SK-N-SH (cell line): ENCODE results near the gene NEURL2. TPM values are rescaled to one million over a fixed set of nuclear protein-coding genes. Genes with fewer than 3 reads are reported as not detected.

Experiments
- CTCF ChIA-PET: fragments of 300-600, 350-600 bp; formaldehyde crosslinking; extraction: SDS; loops from one replicate; lab custom pipeline; 2021; lab: Yijun Ruan, JAX
- POLR2A ChIA-PET: fragments of 350-600 bp; sonication (Branson Sonifier 250); formaldehyde crosslinking; extraction: SDS; loops from one replicate; lab custom pipeline; 2020; ENCODE audit warnings: antibody characterized with exemption, inconsistent platforms; lab: Yijun Ruan, JAX
- DNase-seq: peaks from one replicate; pipeline ENCODE4 v3.0.0; 2012
- H2AFZ ChIP-seq: fragments of 200-600 bp; sonication (generic); 2 replicates; pipeline ENCODE4 v1.8.1; 2016; ENCODE audit warnings: antibody characterized with exemption, mild to moderate bottlenecking, low read depth
- H3F3A ChIP-seq: fragments of 200-600 bp; sonication (generic); replicated peaks from 2 replicates; pipeline ENCODE3; 2016; ENCODE audit warnings: antibody characterized with exemption, mild to moderate bottlenecking; ENCODE audit not compliant: insufficient read depth
- H3K27ac ChIP-seq, 2 experiments: fragments of 200-500 bp in 1 of 2; fragments of 200-600 bp in 1 of 2; sonication (Bioruptor generic) in 1 of 2; sonication (generic), shearing (Covaris generic) in 1 of 2; 2 replicates each; pipeline versions ENCODE4 v1.5.1 to v1.6.1; 2014 to 2016; ENCODE audit warnings: low read depth in 2 of 2, inconsistent platforms in 1 of 2, low read length in 1 of 2, mild to moderate bottlenecking in 1 of 2, mixed read lengths in 1 of 2
- H3K27me3 ChIP-seq: fragments of 200-600 bp; sonication (generic), shearing (Covaris generic); 2 replicates; pipeline ENCODE4 v1.6.1; 2016; ENCODE audit warnings: mixed run types; ENCODE audit not compliant: insufficient read depth
- H3K36me3 ChIP-seq, 2 experiments: fragments of 200-500 bp in 1 of 2; fragments of 200-600 bp in 1 of 2; sonication (Bioruptor generic) in 1 of 2; sonication (generic) in 1 of 2; replicated peaks in 1 of 2; 2 replicates each; pipeline versions ENCODE3 to v1.5.1; 2014 to 2016; ENCODE audit warnings: low read length in 1 of 2, mild to moderate bottlenecking in 1 of 2; ENCODE audit not compliant: insufficient read depth in 2 of 2, control insufficient read depth in 1 of 2
- H3K4me1 ChIP-seq, 2 experiments: fragments of 200-500 bp in 1 of 2; fragments of 200-600 bp in 1 of 2; sonication (Bioruptor generic) in 1 of 2; sonication (generic), shearing (Covaris generic) in 1 of 2; 2 replicates each; pipeline versions ENCODE4 v1.5.1 to v1.6.1; 2014 to 2016; ENCODE audit warnings: low read depth in 1 of 2, low read length in 1 of 2, mixed run types in 1 of 2; ENCODE audit not compliant: insufficient read depth in 2 of 2, control insufficient read depth in 1 of 2
- H3K4me2 ChIP-seq: fragments of 200-600 bp; sonication (generic), shearing (Covaris generic); 2 replicates; pipeline ENCODE4 v1.6.1; 2017; ENCODE audit warnings: mixed run types
- H3K4me3 ChIP-seq, 2 experiments: fragments of 200-500 bp in 1 of 2; fragments of 200-600 bp in 1 of 2; sonication (Bioruptor generic) in 1 of 2; sonication (generic), shearing (Covaris generic) in 1 of 2; 2 replicates each; pipeline versions ENCODE4 v1.5.1 to v1.8.1; 2014 to 2016; ENCODE audit warnings: low read depth in 2 of 2, inconsistent platforms in 1 of 2, low read length in 1 of 2, mild to moderate bottlenecking in 1 of 2, mixed read lengths in 1 of 2, moderate library complexity in 1 of 2
- H3K79me2 ChIP-seq: fragments of 200-600 bp; sonication (generic); 2 replicates; pipeline ENCODE4 v1.8.1; 2017; ENCODE audit warnings: mild to moderate bottlenecking; ENCODE audit not compliant: insufficient read depth
- H3K9ac ChIP-seq: fragments of 200-600 bp; sonication (generic); 2 replicates; pipeline ENCODE4 v1.6.1; 2017; ENCODE audit warnings: mixed run types
- H3K9me2 ChIP-seq: fragments of 200-600 bp; sonication (generic); 2 replicates; pipeline ENCODE4 v1.6.1; 2017; ENCODE audit warnings: mixed run types
- H3K9me3 ChIP-seq: fragments of 200-600 bp; sonication (generic); 2 replicates; pipeline ENCODE4 v1.6.1; 2017; ENCODE audit warnings: mixed run types, mild to moderate bottlenecking, moderate library complexity
- H4K20me1 ChIP-seq: fragments of 200-600 bp; sonication (generic); 2 replicates; pipeline ENCODE4 v1.6.1; 2017; ENCODE audit warnings: mild to moderate bottlenecking, mixed run types; ENCODE audit not compliant: insufficient read depth
- EZH2phosphoT487 ChIP-seq: fragments of 200-600 bp; sonication (generic); IDR thresholded peaks from 2 replicates; pipeline ENCODE4 v1.6.1; 2017; ENCODE audit warnings: low read depth, mixed run types, mild to moderate bottlenecking, antibody characterized with exemption, moderate library complexity, borderline replicate concordance
- FOXJ3 ChIP-seq: sonication (generic); formaldehyde crosslinking; IDR thresholded peaks from 2 replicates; pipeline ENCODE4 v1.5.1; 2020; ENCODE audit warnings: mild to moderate bottlenecking, missing genetic modification reagents
- FOXM1 ChIP-seq: IDR thresholded peaks from 2 replicates; pipeline ENCODE4 v1.4.0; 2012; ENCODE audit warnings: low read depth, mild to moderate bottlenecking
- JUND ChIP-seq: IDR thresholded peaks from 2 replicates; pipeline ENCODE4 v1.4.0; 2012
- MXI1 ChIP-seq: IDR thresholded peaks from 2 replicates; pipeline ENCODE4 v1.6.1; 2012; ENCODE audit warnings: mild to moderate bottlenecking, low read depth, low read length, improper control_type of control experiment
- NFIC ChIP-seq: IDR thresholded peaks from 2 replicates; pipeline ENCODE4 v1.4.0; 2012; ENCODE audit warnings: borderline replicate concordance
- NRF1 ChIP-seq: IDR thresholded peaks from 2 replicates; pipeline ENCODE4 v1.6.1; 2012; ENCODE audit warnings: low read depth, mild to moderate bottlenecking, low read length
- POLR2AphosphoS5 ChIP-seq: IDR thresholded peaks from 2 replicates; pipeline ENCODE4 v1.6.1; 2012; ENCODE audit warnings: low read depth, low read length
- RAD21 ChIP-seq: IDR thresholded peaks from 2 replicates; pipeline ENCODE4 v1.6.1; 2012; ENCODE audit warnings: mild to moderate bottlenecking, low read length
- RCOR1 ChIP-seq: fragments of 150-350 bp; IDR thresholded peaks from 2 replicates; pipeline ENCODE4 v1.6.1; 2017; ENCODE audit warnings: antibody characterized with exemption, low read length
- RFX5 ChIP-seq: IDR thresholded peaks from 2 replicates; pipeline ENCODE4 v1.6.1; 2012; ENCODE audit warnings: mild to moderate bottlenecking, improper control_type of control experiment, low read length
- RXRA ChIP-seq: IDR thresholded peaks from 2 replicates; pipeline ENCODE4 v1.4.0; 2012; ENCODE audit warnings: low read depth, mild to moderate bottlenecking, borderline replicate concordance
- SIN3A ChIP-seq: IDR thresholded peaks from 2 replicates; pipeline ENCODE4 v1.6.1; 2012; ENCODE audit warnings: low read depth, mild to moderate bottlenecking, low read length, moderate library complexity, borderline replicate concordance
- SMC3 ChIP-seq: IDR thresholded peaks from 2 replicates; pipeline ENCODE4 v1.6.1; 2012; ENCODE audit warnings: low read depth, low read length, improper control_type of control experiment
- TAF1 ChIP-seq: IDR thresholded peaks from 2 replicates; pipeline ENCODE4 v1.6.1; 2012; ENCODE audit warnings: low read depth, mild to moderate bottlenecking, low read length, moderate library complexity, borderline replicate concordance
- TEAD4 ChIP-seq: IDR thresholded peaks from 2 replicates; pipeline ENCODE4 v1.4.0; 2012; ENCODE audit warnings: mild to moderate bottlenecking, borderline replicate concordance; ENCODE audit not compliant: insufficient read depth
- YY1 ChIP-seq: IDR thresholded peaks from 2 replicates; pipeline ENCODE4 v1.4.0; 2012; ENCODE audit warnings: low read depth, mild to moderate bottlenecking
- WGBS: methylation state at CpG from one replicate; pipeline ENCODE4 v1.1.6; 2017; ENCODE audit warnings: low lambda C conversion rate; 5-methylcytosine and 5-hydroxymethylcytosine counted together
- polyA plus RNA-seq, 3 experiments: library from polyadenylated mRNA; depleted of rRNA; stranded (reverse); fragments of >200 nt; gene quantifications; 2 replicates each; pipeline ENCODE4 v1.2.3, GENCODE V29; 2012
- TF ChIP-seq, protein P1 (sequence below): IDR thresholded peaks from 2 replicates; pipeline ENCODE4 v1.4.0; 2012; ENCODE audit warnings: low read depth, borderline replicate concordance
- TF ChIP-seq, protein P2 (sequence below): IDR thresholded peaks from 2 replicates; pipeline ENCODE4 v1.6.1; 2012; ENCODE audit warnings: mild to moderate bottlenecking, low read depth, low read length, moderate library complexity
- TF ChIP-seq, protein P3 (sequence below): fragments of 150-350 bp; IDR thresholded peaks from 2 replicates; pipeline ENCODE4 v1.6.1; 2017; ENCODE audit warnings: antibody characterized with exemption, low read length, low read depth, borderline replicate concordance

Gene NEURL2
- polyA plus RNA-seq, 1 of the 3 experiments (the other 2 are of a cell fraction): 3.5 TPM

DNA sequence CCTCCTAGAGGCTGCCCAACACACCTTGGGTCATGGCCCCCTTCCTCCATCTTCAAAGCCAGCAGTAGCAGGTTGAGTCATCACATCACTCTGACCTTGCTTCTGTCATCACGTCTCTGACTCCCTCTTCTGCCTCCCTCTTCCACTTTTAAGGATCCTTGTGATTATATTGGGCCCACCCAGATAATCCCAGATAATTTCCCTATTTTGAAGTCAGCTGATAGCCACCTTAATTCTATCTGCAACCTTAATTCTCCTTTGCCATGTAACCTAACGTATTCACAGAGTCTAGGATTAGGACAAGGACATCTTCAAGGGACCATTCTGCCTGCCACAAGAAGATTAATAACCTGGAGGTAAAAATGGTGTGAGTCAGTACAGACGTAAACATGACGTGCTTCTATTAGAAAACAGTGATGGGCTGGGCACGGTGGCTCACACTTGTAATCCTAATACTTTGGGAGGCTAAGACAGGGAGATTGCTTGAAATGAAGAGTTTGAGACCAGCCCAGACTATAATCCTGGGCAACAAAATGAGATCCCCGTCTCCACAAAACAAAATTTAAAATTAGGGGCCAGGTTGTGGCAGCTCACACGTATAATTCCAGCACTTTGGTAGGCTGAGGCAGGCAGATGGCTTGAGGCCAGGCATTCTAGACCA lies 30.3 kb downstream of the NEURL2 start:
- TF ChIP-seq NFIC (peak; percentile 52), TEAD4 (no peak)
- Histone ChIP-seq H3K4me2 (no peak overlapping the region), H3K79me2 (peaks cover 15% of the 10 kb centered on the region), H3K9ac (no peak overlapping the region), H3K27ac (no peak overlapping the region), H3K4me3 (no peak overlapping the region), H3K9me3 (no peaks in the 10 kb centered on the region), H2AFZ (no peak overlapping the region), H3K27me3 (no peaks in the 10 kb centered on the region), H3F3A (no peaks in the 10 kb centered on the region), H3K4me1 (peaks cover 8 to 10% of the 10 kb centered on the region in 2 experiments; a peak in 2 of 4 replicates), H4K20me1 (no peaks in the 10 kb centered on the region), H3K9me2 (no peaks in the 10 kb centered on the region), H3K36me3 (no peaks in the 10 kb centered on the region)
- 60% methylated on average over 7 of the region's 7 CpGs for WGBS
- no peak for DNase-seq
- ChIA-PET POLR2A (interaction anchor here (1.0 kb wide), 1 partner anchor 20 kb away, joined by 4 read pairs; no protein-coding TSS in a partner anchor), CTCF (interaction anchor here (1.2 kb wide), 1 partner anchor 62 kb away, joined by 5 read pairs; no protein-coding TSS in a partner anchor)

DNA sequence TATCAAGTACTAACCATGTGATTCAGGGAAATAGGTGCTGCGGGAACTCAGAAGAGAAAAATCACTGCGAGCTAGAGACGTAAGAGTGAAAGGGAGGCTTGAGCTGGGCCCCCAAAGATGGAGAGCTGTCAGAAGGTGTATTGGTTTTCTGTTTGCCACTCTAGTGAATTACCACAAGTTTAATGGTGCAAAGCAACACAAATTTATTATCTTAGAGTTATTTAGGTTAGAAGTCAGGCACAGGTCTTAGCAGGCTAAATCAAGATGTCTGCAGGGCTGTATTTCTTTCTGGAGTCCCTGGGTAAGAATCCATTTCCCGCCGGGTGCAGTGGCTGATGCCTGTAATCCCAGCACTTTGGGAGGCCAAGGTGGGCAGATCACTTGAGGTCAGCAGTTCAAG lies 31.1 kb downstream of the NEURL2 start:
- Histone ChIP-seq H3K9ac (no peak overlapping the region), H3K27me3 (no peaks in the 10 kb centered on the region), H3K79me2 (peaks cover 22% of the 10 kb centered on the region), H4K20me1 (no peaks in the 10 kb centered on the region), H3K36me3 (no peaks in the 10 kb centered on the region), H3K4me1 (peaks cover 8 to 12% of the 10 kb centered on the region in 2 experiments; a peak in 2 of 4 replicates), H3K4me2 (no peak overlapping the region), H3K27ac (no peak overlapping the region), H3K9me2 (no peaks in the 10 kb centered on the region), H3K4me3 (no peak overlapping the region), H3F3A (no peaks in the 10 kb centered on the region), H3K9me3 (no peaks in the 10 kb centered on the region), H2AFZ (no peak overlapping the region)
- 99% methylated on average over 3 of the region's 5 CpGs for WGBS
- no peak for TF ChIP-seq YY1
- no peak for TF ChIP-seq RXRA
- TF ChIP-seq SIN3A: no peak
- no peak for TF ChIP-seq NRF1
- no peak for TF ChIP-seq JUND
- no peak for TF ChIP-seq SMC3
- TF ChIP-seq POLR2AphosphoS5: no peak
- no peak for TF ChIP-seq RAD21
- no peak for TF ChIP-seq RCOR1
- TF ChIP-seq RFX5: no peak
- TF ChIP-seq FOXM1: no peak
- no peak for TF ChIP-seq EZH2phosphoT487
- TF ChIP-seq, protein P1, sequence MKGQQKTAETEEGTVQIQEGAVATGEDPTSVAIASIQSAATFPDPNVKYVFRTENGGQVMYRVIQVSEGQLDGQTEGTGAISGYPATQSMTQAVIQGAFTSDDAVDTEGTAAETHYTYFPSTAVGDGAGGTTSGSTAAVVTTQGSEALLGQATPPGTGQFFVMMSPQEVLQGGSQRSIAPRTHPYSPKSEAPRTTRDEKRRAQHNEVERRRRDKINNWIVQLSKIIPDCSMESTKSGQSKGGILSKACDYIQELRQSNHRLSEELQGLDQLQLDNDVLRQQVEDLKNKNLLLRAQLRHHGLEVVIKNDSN: no peak
- TF ChIP-seq FOXJ3: no peak
- TF ChIP-seq, protein P2, sequence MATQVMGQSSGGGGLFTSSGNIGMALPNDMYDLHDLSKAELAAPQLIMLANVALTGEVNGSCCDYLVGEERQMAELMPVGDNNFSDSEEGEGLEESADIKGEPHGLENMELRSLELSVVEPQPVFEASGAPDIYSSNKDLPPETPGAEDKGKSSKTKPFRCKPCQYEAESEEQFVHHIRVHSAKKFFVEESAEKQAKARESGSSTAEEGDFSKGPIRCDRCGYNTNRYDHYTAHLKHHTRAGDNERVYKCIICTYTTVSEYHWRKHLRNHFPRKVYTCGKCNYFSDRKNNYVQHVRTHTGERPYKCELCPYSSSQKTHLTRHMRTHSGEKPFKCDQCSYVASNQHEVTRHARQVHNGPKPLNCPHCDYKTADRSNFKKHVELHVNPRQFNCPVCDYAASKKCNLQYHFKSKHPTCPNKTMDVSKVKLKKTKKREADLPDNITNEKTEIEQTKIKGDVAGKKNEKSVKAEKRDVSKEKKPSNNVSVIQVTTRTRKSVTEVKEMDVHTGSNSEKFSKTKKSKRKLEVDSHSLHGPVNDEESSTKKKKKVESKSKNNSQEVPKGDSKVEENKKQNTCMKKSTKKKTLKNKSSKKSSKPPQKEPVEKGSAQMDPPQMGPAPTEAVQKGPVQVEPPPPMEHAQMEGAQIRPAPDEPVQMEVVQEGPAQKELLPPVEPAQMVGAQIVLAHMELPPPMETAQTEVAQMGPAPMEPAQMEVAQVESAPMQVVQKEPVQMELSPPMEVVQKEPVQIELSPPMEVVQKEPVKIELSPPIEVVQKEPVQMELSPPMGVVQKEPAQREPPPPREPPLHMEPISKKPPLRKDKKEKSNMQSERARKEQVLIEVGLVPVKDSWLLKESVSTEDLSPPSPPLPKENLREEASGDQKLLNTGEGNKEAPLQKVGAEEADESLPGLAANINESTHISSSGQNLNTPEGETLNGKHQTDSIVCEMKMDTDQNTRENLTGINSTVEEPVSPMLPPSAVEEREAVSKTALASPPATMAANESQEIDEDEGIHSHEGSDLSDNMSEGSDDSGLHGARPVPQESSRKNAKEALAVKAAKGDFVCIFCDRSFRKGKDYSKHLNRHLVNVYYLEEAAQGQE: no peak
- TF ChIP-seq, protein P3, sequence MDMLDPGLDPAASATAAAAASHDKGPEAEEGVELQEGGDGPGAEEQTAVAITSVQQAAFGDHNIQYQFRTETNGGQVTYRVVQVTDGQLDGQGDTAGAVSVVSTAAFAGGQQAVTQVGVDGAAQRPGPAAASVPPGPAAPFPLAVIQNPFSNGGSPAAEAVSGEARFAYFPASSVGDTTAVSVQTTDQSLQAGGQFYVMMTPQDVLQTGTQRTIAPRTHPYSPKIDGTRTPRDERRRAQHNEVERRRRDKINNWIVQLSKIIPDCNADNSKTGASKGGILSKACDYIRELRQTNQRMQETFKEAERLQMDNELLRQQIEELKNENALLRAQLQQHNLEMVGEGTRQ: no peak
- TF ChIP-seq MXI1: no peak
- no peak for TF ChIP-seq TAF1
- TF ChIP-seq TEAD4: no peak
- DNase-seq: no peak
- ChIA-PET POLR2A (no interaction called here), CTCF (no interaction called here)
